H1 (cell line): ENCODE results near the gene DYDC2. TPM values are rescaled to one million over a fixed set of nuclear protein-coding genes. Genes with fewer than 3 reads are reported as not detected.

Experiments used
- CTCF ChIA-PET: fragments of 300-600 bp; sonication (Branson Sonifier 250); formaldehyde crosslinking; loops from one replicate; lab custom pipeline; 2021; ENCODE audit not compliant: partially characterized antibody; lab: Charles Lee
- POLR2A ChIA-PET: fragments of 300-600 bp; sonication (Branson Sonifier 250); formaldehyde crosslinking; loops from one replicate; lab custom pipeline; 2021; ENCODE audit warnings: inconsistent platforms; ENCODE audit not compliant: partially characterized antibody; lab: Charles Lee
- DNase-seq, 2 experiments: peaks; one replicate each; pipeline versions ENCODE4 v3.0.0 to v3.0.0-alpha.2; 2010 to 2022; ENCODE audit warnings: low spot score in 2 of 2, low read depth in 1 of 2, mixed read lengths in 1 of 2
- FAIRE-seq: peaks from 2 replicates; lab custom pipeline; 2011; peaks lifted over from hg19 to GRCh38; lab: Jason Lieb, UNC
- H2AFZ ChIP-seq: 2 replicates; pipeline ENCODE4 v1.8.1; 2012; ENCODE audit warnings: low read length, inconsistent platforms
- H2AK5ac ChIP-seq: 2 replicates; pipeline ENCODE4 v1.6.1; 2013; ENCODE audit warnings: low read depth, low read length
- H2BK120ac ChIP-seq: replicated peaks from 2 replicates; pipeline ENCODE3; 2013; ENCODE audit warnings: low read depth, low read length, inconsistent platforms
- H2BK12ac ChIP-seq: 2 replicates; pipeline ENCODE4 v1.6.1; 2013; ENCODE audit warnings: low read depth, low read length
- H2BK15ac ChIP-seq: 2 replicates; pipeline ENCODE4 v1.6.1; 2013; ENCODE audit warnings: low read length
- H2BK20ac ChIP-seq: 2 replicates; pipeline ENCODE4 v1.6.1; 2013; ENCODE audit warnings: low read length
- H2BK5ac ChIP-seq: 2 replicates; pipeline ENCODE4 v1.6.1; 2013; ENCODE audit warnings: low read depth, low read length
- H3K14ac ChIP-seq: 2 replicates; pipeline ENCODE4 v1.6.1; 2013; ENCODE audit warnings: inconsistent platforms; ENCODE audit not compliant: insufficient read length
- H3K18ac ChIP-seq: 2 replicates; pipeline ENCODE4 v1.6.1; 2013; ENCODE audit warnings: low read length; ENCODE audit errors: extremely low read depth
- H3K23ac ChIP-seq: 2 replicates; pipeline ENCODE4 v1.6.1; 2013; ENCODE audit warnings: inconsistent platforms; ENCODE audit not compliant: insufficient read length
- H3K23me2 ChIP-seq: 2 replicates; pipeline ENCODE4 v1.6.1; 2013; ENCODE audit warnings: low read depth, low read length
- H3K27ac ChIP-seq: 2 replicates; pipeline ENCODE4 v1.6.1; 2011; ENCODE audit warnings: low read depth, low read length, inconsistent platforms
- H3K27me3 ChIP-seq, 4 experiments: replicated peaks in 1 of 4; 1 replicate in 1 of 4; 2 replicates in 3 of 4; pipeline versions ENCODE4 v1.6.1 to v1.8.1; 2011 to 2013; ENCODE audit warnings: low read length in 3 of 4, mild to moderate bottlenecking in 3 of 4, inconsistent platforms in 2 of 4, mixed read lengths in 2 of 4, moderate library complexity in 1 of 4; ENCODE audit not compliant: control insufficient read depth in 3 of 4, insufficient read depth in 3 of 4; ENCODE audit errors: extremely low read depth in 1 of 4
- H3K36me3 ChIP-seq, 4 experiments: 2 replicates each; pipeline versions ENCODE4 v1.6.1 to v1.8.1; 2011 to 2013; ENCODE audit warnings: mild to moderate bottlenecking in 4 of 4, low read length in 3 of 4, moderate library complexity in 2 of 4, control low read depth in 1 of 4, inconsistent platforms in 1 of 4; ENCODE audit not compliant: insufficient read depth in 4 of 4, control insufficient read depth in 2 of 4
- H3K4ac ChIP-seq: replicated peaks from 2 replicates; pipeline ENCODE3; 2013; ENCODE audit warnings: low read length, low read depth, mixed read lengths, inconsistent platforms; ENCODE audit not compliant: insufficient read length
- H3K4me1 ChIP-seq, 4 experiments: replicated peaks in 1 of 4; 1 replicate in 1 of 4; 2 replicates in 3 of 4; pipeline versions ENCODE4 v1.6.1 to v1.8.1; 2011 to 2013; ENCODE audit warnings: low read length in 3 of 4, inconsistent platforms in 2 of 4, mixed read lengths in 1 of 4; ENCODE audit not compliant: insufficient read depth in 4 of 4, control insufficient read depth in 3 of 4
- H3K4me2 ChIP-seq, 2 experiments: 2 replicates each; pipeline versions ENCODE4 v1.6.1 to v1.8.1; 2011 to 2013; ENCODE audit warnings: low read depth in 2 of 2, low read length in 2 of 2, control low read depth in 1 of 2, inconsistent platforms in 1 of 2, mild to moderate bottlenecking in 1 of 2; ENCODE audit not compliant: insufficient read depth in 1 of 2
- H3K4me3 ChIP-seq, 4 experiments: fragments of 200-600, 300-600 bp in 1 of 4; sonication (generic), shearing (Covaris generic), sonication (Bioruptor Twin) in 1 of 4; 2 replicates each; pipeline versions ENCODE4 v1.5.1 to v1.8.1; 2011 to 2016; ENCODE audit warnings: low read length in 4 of 4, low read depth in 3 of 4, control low read depth in 2 of 4, inconsistent platforms in 2 of 4, mild to moderate bottlenecking in 2 of 4, mixed read lengths in 1 of 4, moderate library complexity in 1 of 4; ENCODE audit not compliant: insufficient read depth in 2 of 4; ENCODE audit errors: extremely low read depth in 1 of 4
- H3K56ac ChIP-seq: replicated peaks from 2 replicates; pipeline ENCODE3; 2013; ENCODE audit warnings: low read depth, mild to moderate bottlenecking, mixed read lengths, low read length, inconsistent platforms; ENCODE audit not compliant: insufficient read length
- H3K79me1 ChIP-seq: 2 replicates; pipeline ENCODE4 v1.6.1; 2013; ENCODE audit warnings: low read depth, low read length, control low read depth
- H3K79me2 ChIP-seq, 2 experiments: 2 replicates each; pipeline versions ENCODE4 v1.6.1 to v1.8.1; 2012 to 2013; ENCODE audit warnings: low read length in 2 of 2, mild to moderate bottlenecking in 2 of 2, inconsistent platforms in 1 of 2; ENCODE audit not compliant: insufficient read depth in 2 of 2, control insufficient read depth in 1 of 2
- H3K9ac ChIP-seq, 4 experiments: replicated peaks in 1 of 4; 1 replicate in 1 of 4; 2 replicates in 3 of 4; pipeline versions ENCODE4 v1.6.1 to v1.8.1; 2011 to 2013; ENCODE audit warnings: low read depth in 3 of 4, low read length in 3 of 4, control low read depth in 2 of 4, mild to moderate bottlenecking in 2 of 4, moderate library complexity in 2 of 4, inconsistent platforms in 1 of 4; ENCODE audit errors: extremely low read depth in 1 of 4
- H3K9me3 ChIP-seq, 2 experiments: 2 replicates each; pipeline versions ENCODE4 v1.6.1 to v1.8.1; 2012 to 2013; ENCODE audit warnings: mild to moderate bottlenecking in 2 of 2, moderate library complexity in 2 of 2, control low read depth in 1 of 2, inconsistent platforms in 1 of 2, low read depth in 1 of 2, low read length in 1 of 2, mixed read lengths in 1 of 2; ENCODE audit not compliant: insufficient read depth in 2 of 2
- H4K20me1 ChIP-seq, 2 experiments: replicated peaks in 1 of 2; 2 replicates each; pipeline versions ENCODE3 to v1.8.1; 2011 to 2013; ENCODE audit warnings: inconsistent platforms in 2 of 2, low read length in 2 of 2, mild to moderate bottlenecking in 1 of 2; ENCODE audit not compliant: insufficient read depth in 2 of 2, control insufficient read depth in 1 of 2
- H4K5ac ChIP-seq: 2 replicates; pipeline ENCODE4 v1.6.1; 2013; ENCODE audit warnings: low read length, low read depth, mixed read lengths, inconsistent platforms; ENCODE audit not compliant: insufficient read length
- H4K8ac ChIP-seq: 2 replicates; pipeline ENCODE4 v1.8.0; 2013; ENCODE audit warnings: mild to moderate bottlenecking, moderate library complexity, low read length, inconsistent platforms; ENCODE audit not compliant: insufficient read depth; ENCODE audit errors: extremely low read depth
- H4K91ac ChIP-seq: replicated peaks from 2 replicates; pipeline ENCODE3; 2013; ENCODE audit warnings: low read length, mixed read lengths, inconsistent platforms; ENCODE audit not compliant: insufficient read length
- WGBS, 2 experiments: shearing (Covaris generic) in 1 of 2; methylation state at CpG; one replicate each; pipeline versions ENCODE4 v1.1.6 to v1.1.7; 2013 to 2015; ENCODE audit warnings: low lambda C conversion rate in 2 of 2, mixed read lengths in 2 of 2, inconsistent platforms in 1 of 2, low coverage in 1 of 2, missing lambda C conversion rate in 1 of 2; ENCODE audit not compliant: insufficient replicate concordance in 2 of 2, insufficient coverage in 1 of 2, insufficient read length in 1 of 2; ENCODE audit errors: extremely low coverage in 1 of 2, missing lambda C conversion rate in 1 of 2; 5-methylcytosine and 5-hydroxymethylcytosine counted together
- polyA plus RNA-seq, 7 experiments: library from polyadenylated mRNA; depleted of rRNA in 3 of 7; stranded (reverse) in 5 of 7; unstranded in 2 of 7; fragments of >200 nt in 5 of 7; fragments of 200-250 nt in 2 of 7; gene quantifications; 1 replicate in 5 of 7; 2 replicates in 1 of 7; 4 replicates in 1 of 7; pipeline versions ENCODE4 v1.2.1 to v1.2.3, GENCODE V29; 2011 to 2013; ENCODE audit warnings: missing spikeins in 2 of 7, mixed read lengths in 2 of 7
- total RNA-seq: library from RNA; stranded (reverse); fragmentation: NEBNext Ultra II Directional; extraction: Animal tissue kit (Norgen Biotek cat#: 25700); gene quantifications from 2 replicates; pipeline ENCODE4 v1.2.1, GENCODE V29; 2021

Gene DYDC2
- total and polyA plus RNA-seq, 2 of the 8 experiments (the other 6 are each of a cell fraction or from before 2014, with no cell fraction given): 1.5 to 5.2 TPM

DNA sequence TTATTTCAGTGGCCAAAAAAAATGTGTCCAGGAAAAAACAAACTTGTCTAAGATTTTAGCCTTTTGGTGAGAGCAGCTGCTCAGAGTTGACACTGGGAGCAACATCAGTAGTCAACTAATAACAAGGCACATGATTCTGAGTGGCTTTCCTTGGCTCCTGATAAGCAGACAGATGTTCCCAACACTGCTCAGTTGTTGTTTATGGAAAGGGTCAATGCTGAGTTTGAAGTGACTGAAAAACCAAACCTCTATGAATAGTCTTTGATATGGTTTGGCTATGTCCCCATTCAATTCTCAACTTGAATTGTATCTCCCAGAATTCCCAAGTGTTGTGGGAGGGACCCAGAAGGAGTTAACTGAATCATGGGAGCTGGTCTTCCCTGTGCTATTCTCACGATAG, 12.3 kb upstream of the DYDC2 start:
- Histone ChIP-seq H2BK120ac (no peak overlapping the region), H3K27me3 (no peaks in the 10 kb centered on the region), H3K56ac (no peak overlapping the region), H4K20me1 (peaks cover 0 to 2% of the 10 kb centered on the region in 2 experiments), H3K9me3 (no peaks in the 10 kb centered on the region), H3K23me2 (no peaks in the 10 kb centered on the region), H4K91ac (no peak overlapping the region), H3K4ac (no peak overlapping the region), H2BK12ac (no peak overlapping the region), H4K8ac (no peak overlapping the region), H3K79me2 (no peaks in the 10 kb centered on the region), H3K23ac (no peak overlapping the region), H2AK5ac (no peak overlapping the region), H2BK5ac (no peak overlapping the region), H3K9ac (no peak overlapping the region), H3K14ac (no peak overlapping the region), H3K27ac (no peak overlapping the region), H3K36me3 (no peaks in the 10 kb centered on the region), H2BK15ac (no peak overlapping the region), H2AFZ (0 out of 2 replicates have a peak overlapping the region, but pooled peaks have one; percentile 24), H3K4me1 (no peaks in the 10 kb centered on the region), H4K5ac (no peak overlapping the region), H3K18ac (no peak overlapping the region), H3K79me1 (no peaks in the 10 kb centered on the region), H3K4me2 (no peak overlapping the region), H3K4me3 (no peak overlapping the region), H2BK20ac (no peak overlapping the region)
- WGBS, 2 experiments: 94% methylated on average over 1 of the region's 1 CpG; no CpG with 5 or more reads in 1 of the 2 experiments
- no peak for DNase-seq
- POLR2A ChIA-PET: no interaction called here
- CTCF ChIA-PET: interaction anchor here (2.1 kb wide), 1 partner anchor 10 kb away, joined by 4 read pairs; no protein-coding TSS in a partner anchor
- no peak for FAIRE-seq
